ENCODE data around the gene OSBPL7. TPM values are rescaled to one million over a fixed set of nuclear protein-coding genes. Genes with fewer than 3 reads are reported as not detected.
A peak's percentile ranks its signal among the peaks of the same experiment; 100 is the strongest.

OSBPL7 gene
- total and polyA plus RNA-seq, 8 donors, result 8.4 to 34.7 (median 13.7) TPM

- Histone ChIP-seq H3K4me1 (peaks cover 28 to 36% (median 35%) of the 10 kb centered on the region in 3 donors), H3K36me3 (peaks cover 0 to 39% (median 11%) of the 10 kb centered on the region in 3 donors), H3K27ac (peak overlapping the region; percentile 52 to 79 (median 68)), H3K9me3 (no peaks in the 10 kb centered on the region), H3K4me3 (no peak overlapping the region), H3K27me3 (no peaks in the 10 kb centered on the region)
- FAIRE-seq, result no peak
- peak in 4 of 6 donors; percentile 39 to 69 (median 52) for DNase-seq
- peak; percentile 3 to 27 (median 10) for ATAC-seq
- no peak for TF ChIP-seq CTCF (IDR thresholded peaks at IDR 0.05)
- intact Hi-C loops (cut with DNase I), result no loop called here
- 23 to 27% methylated on average over 9 of the region's 9 CpGs for WGBS, 2 donors
Observed at GRCh38 chr17:47810901-47811635, 10.5 kb downstream of the OSBPL7 start.

- ATAC-seq (peak; percentile 88 to 92 (median 89)), FAIRE-seq (peak; percentile 17), DNase-seq (peak; percentile 76 to 93 (median 90))
- intact Hi-C loops (cut with DNase I), result no loop called here
- no peak for TF ChIP-seq CTCF (IDR thresholded peaks at IDR 0.05)
- 8 to 13% methylated on average over 10 of the region's 10 CpGs for WGBS, 2 donors
- no peaks in the 10 kb centered on the region for H3K27me3 ChIP-seq
- peak overlapping the region; percentile 52 to 79 (median 68) for H3K27ac ChIP-seq
- H3K9me3 ChIP-seq, result no peaks in the 10 kb centered on the region
- H3K36me3 ChIP-seq, result peaks cover 0 to 32% (median 11%) of the 10 kb centered on the region in 3 donors
- H3K4me1 ChIP-seq, result peaks cover 28 to 36% (median 35%) of the 10 kb centered on the region in 3 donors
- no peak overlapping the region for H3K4me3 ChIP-seq
Observed at GRCh38 chr17:47810200-47810821, 11.3 kb downstream of the OSBPL7 start.

- DNase-seq (peak in 2 of 6 donors; percentile 16 to 47), ATAC-seq (no peak), FAIRE-seq (no peak)
- WGBS, 2 donors, result 84 to 86% methylated on average over 22 of the region's 22 CpGs
- Histone ChIP-seq H3K27ac (peak overlapping the region; percentile 52 to 79 (median 68)), H3K36me3 (peaks cover 0 to 26% (median 11%) of the 10 kb centered on the region in 3 donors), H3K4me1 (peaks cover 28 to 36% (median 35%) of the 10 kb centered on the region in 3 donors), H3K27me3 (no peaks in the 10 kb centered on the region), H3K9me3 (no peaks in the 10 kb centered on the region), H3K4me3 (no peak overlapping the region)
- intact Hi-C loops (cut with DNase I), result loop anchor here in 1 of 3 donors (10.0 kb wide), 1 partner anchor 114 kb away; the partner anchor contains the start of gene TBKBP1
- no peak for TF ChIP-seq CTCF (IDR thresholded peaks at IDR 0.05)
Observed at GRCh38 chr17:47808830-47809480, 12.6 kb downstream of the OSBPL7 start.

GRCh38 chr17:47808036-47808829 is 13.4 kb downstream of the OSBPL7 start:
- ATAC-seq (no peak), DNase-seq (peak in 1 of 6 donors; percentile 15), FAIRE-seq (no peak)
- 89% methylated on average over 18 to 20 of the region's 20 CpGs for whole genome bisulfite sequencing, 2 donors
- peaks cover 0 to 26% (median 11%) of the 10 kb centered on the region in 3 donors for H3K36me3 ChIP-seq
- intact Hi-C loops (cut with DNase I), result loop anchor here in 1 of 3 donors (10.0 kb wide), 1 partner anchor 113 kb away; the partner anchor contains the start of gene TBKBP1
- H3K27ac ChIP-seq, result peak overlapping the region; percentile 52 to 79 (median 68)
- no peaks in the 10 kb centered on the region for H3K9me3 ChIP-seq
- no peak overlapping the region for H3K4me3 ChIP-seq
- TF ChIP-seq CTCF (IDR thresholded peaks at IDR 0.05), result no peak
- H3K4me1 ChIP-seq, result peaks cover 28 to 36% (median 35%) of the 10 kb centered on the region in 3 donors
- no peaks in the 10 kb centered on the region for H3K27me3 ChIP-seq
